ENCODE measurements around the gene MAMLD1. TPM values are rescaled to one million over a fixed set of nuclear protein-coding genes. Genes with fewer than 3 reads are reported as not detected.

Gene MAMLD1
- total RNA-seq, 1 donor from 2014 or later, result 3.0 TPM

GRCh38 chrX:150482537-150483206 lies 119.6 kb downstream of the MAMLD1 start:
- TF ChIP-seq, protein P1, sequence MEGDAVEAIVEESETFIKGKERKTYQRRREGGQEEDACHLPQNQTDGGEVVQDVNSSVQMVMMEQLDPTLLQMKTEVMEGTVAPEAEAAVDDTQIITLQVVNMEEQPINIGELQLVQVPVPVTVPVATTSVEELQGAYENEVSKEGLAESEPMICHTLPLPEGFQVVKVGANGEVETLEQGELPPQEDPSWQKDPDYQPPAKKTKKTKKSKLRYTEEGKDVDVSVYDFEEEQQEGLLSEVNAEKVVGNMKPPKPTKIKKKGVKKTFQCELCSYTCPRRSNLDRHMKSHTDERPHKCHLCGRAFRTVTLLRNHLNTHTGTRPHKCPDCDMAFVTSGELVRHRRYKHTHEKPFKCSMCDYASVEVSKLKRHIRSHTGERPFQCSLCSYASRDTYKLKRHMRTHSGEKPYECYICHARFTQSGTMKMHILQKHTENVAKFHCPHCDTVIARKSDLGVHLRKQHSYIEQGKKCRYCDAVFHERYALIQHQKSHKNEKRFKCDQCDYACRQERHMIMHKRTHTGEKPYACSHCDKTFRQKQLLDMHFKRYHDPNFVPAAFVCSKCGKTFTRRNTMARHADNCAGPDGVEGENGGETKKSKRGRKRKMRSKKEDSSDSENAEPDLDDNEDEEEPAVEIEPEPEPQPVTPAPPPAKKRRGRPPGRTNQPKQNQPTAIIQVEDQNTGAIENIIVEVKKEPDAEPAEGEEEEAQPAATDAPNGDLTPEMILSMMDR (IDR thresholded peaks at IDR 0.05; ENCODE audit: insufficient read depth, low read length, poor library complexity, severe bottlenecking), result no peak
- H3K36me3 ChIP-seq (ENCODE audit: control insufficient read depth, insufficient read depth, low read length), result no peaks in the 10 kb centered on the region
- no peak overlapping the region for H3K4me3 ChIP-seq (ENCODE audit: low read depth, low read length)
- no peaks in the 10 kb centered on the region for H3K27me3 ChIP-seq (ENCODE audit: control insufficient read depth, insufficient read depth, low read length)
- DNase-seq (ENCODE audit: low read depth), result peak; percentile 59

GRCh38 chrX:150483356-150483985 lies 120.4 kb downstream of the MAMLD1 start:
- H3K4me3 ChIP-seq (ENCODE audit: low read depth, low read length), result no peak overlapping the region
- H3K36me3 ChIP-seq (ENCODE audit: control insufficient read depth, insufficient read depth, low read length), result no peaks in the 10 kb centered on the region
- TF ChIP-seq, protein P1 (IDR thresholded peaks at IDR 0.05; ENCODE audit: insufficient read depth, low read length, poor library complexity, severe bottlenecking), result no peak
- H3K27me3 ChIP-seq (ENCODE audit: control insufficient read depth, insufficient read depth, low read length), result no peaks in the 10 kb centered on the region
- no peak for DNase-seq (ENCODE audit: low read depth)

- Histone ChIP-seq H3K4me3 (ENCODE audit: low read depth, low read length) (no peak overlapping the region), H3K27me3 (ENCODE audit: control insufficient read depth, insufficient read depth, low read length) (no peaks in the 10 kb centered on the region), H3K36me3 (ENCODE audit: control insufficient read depth, insufficient read depth, low read length) (no peaks in the 10 kb centered on the region)
- no peak for DNase-seq (ENCODE audit: low read depth)
- TF ChIP-seq, protein P1 (IDR thresholded peaks at IDR 0.05; ENCODE audit: insufficient read depth, low read length, poor library complexity, severe bottlenecking), result peak; percentile 50
Observed at GRCh38 chrX:150486011-150486410, 122.9 kb downstream of the MAMLD1 start.

- Histone ChIP-seq H3K27me3 (ENCODE audit: control insufficient read depth, insufficient read depth, low read length) (no peaks in the 10 kb centered on the region), H3K36me3 (ENCODE audit: control insufficient read depth, insufficient read depth, low read length) (no peaks in the 10 kb centered on the region), H3K4me3 (ENCODE audit: low read depth, low read length) (no peak overlapping the region)
- TF ChIP-seq, protein P1 (IDR thresholded peaks at IDR 0.05; ENCODE audit: insufficient read depth, low read length, poor library complexity, severe bottlenecking), result no peak
- DNase-seq (ENCODE audit: low read depth), result no peak
Observed at GRCh38 chrX:150487369-150488094, 124.4 kb downstream of the MAMLD1 start.

DNA sequence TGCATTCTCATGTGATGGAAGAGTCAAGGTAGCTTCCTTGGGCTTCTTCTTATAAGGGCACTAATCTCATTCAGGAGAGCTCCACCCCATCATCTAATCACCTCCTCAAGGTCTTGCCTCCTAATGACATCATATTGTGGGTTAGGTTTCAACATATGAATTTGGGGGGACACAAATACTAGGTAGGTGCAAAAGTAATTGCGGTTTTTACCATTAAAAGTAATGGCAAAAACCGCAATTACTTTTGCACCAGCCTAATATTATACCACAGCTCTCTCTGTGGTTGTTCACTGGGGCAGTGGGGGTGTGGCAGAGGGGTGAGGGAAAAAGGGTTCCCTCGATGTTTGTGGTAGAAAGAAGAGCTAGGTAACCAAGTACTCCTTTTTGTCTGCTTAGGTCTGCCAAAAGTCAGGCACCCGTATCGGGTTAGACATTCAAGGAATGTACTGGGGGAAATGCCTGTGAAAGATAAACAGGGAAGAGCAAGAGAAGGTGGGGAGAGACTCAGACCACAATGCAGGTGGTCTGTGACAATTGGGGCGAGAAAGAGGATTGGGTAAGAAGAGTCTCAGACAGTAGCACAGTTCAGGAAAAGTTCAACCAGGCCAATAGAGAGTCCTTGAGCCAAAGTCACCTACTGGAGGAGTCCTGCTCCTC lies 126.4 kb downstream of the MAMLD1 start:
- DNase-seq (ENCODE audit: low read depth), result peak; percentile 38
- no peaks in the 10 kb centered on the region for H3K27me3 ChIP-seq (ENCODE audit: control insufficient read depth, insufficient read depth, low read length)
- TF ChIP-seq, protein P1 (IDR thresholded peaks at IDR 0.05; ENCODE audit: insufficient read depth, low read length, poor library complexity, severe bottlenecking), result no peak
- H3K4me3 ChIP-seq (ENCODE audit: low read depth, low read length), result no peak overlapping the region
- no peaks in the 10 kb centered on the region for H3K36me3 ChIP-seq (ENCODE audit: control insufficient read depth, insufficient read depth, low read length)

All from kidney epithelial cell (primary cell).